Measurements from ENCODE around the gene CREB1.
A peak's percentile ranks its signal among the peaks of the same experiment; 100 is the strongest.

CREB1 gene

DNA sequence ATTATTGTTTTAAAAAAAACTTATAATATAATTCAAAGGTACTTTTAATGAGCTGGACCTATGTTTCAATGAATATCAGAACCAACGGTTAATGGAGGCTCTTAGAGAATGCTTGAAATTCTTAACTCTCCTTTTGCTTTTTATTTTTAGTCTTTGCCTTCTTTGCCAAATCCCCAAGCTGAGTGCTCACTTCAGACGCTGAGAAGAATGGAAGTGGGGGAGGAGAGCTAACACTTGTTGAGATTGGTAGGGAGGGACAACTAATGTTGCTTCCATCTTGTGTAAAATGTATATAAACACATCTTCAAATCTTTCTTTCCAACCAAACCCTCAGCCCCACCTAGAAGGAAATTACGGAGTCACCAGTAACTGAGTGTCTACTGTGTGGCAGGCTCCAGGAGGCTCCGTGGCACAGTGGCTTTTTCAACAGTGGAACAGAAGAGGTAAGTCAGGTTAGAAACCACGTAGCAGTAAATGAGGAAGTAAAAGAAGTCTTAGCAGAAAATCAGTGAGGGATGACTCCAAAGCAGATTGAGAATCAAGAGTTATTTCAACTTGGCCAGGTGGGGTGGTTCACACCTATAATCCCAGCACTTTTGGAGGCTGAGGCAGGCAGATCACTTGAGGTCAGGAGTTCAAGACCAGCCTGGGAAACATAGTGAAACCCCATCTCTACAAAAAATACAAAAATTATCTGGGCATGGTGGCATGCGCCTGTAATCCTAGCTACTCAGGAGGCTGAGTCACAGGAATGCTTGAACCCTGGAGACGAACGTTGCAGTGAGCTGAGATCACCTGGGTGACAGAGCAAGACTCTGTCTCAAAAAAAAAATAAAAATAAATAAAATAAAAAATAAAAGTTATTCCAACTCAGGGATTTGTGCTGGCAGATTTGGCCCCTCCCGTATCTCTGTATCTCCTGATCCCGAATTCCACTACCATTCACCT is 45.0 kb upstream of the CREB1 start:
- no peak for DNase-seq (ENCODE audit: low read depth)
- H3K4me3 ChIP-seq (replicated peaks; ENCODE audit: low read depth, low read length): no peak overlapping the region
- TF ChIP-seq CTCF (IDR thresholded peaks at IDR 0.05; ENCODE audit: low read length, missing control alignments): no peak

DNA sequence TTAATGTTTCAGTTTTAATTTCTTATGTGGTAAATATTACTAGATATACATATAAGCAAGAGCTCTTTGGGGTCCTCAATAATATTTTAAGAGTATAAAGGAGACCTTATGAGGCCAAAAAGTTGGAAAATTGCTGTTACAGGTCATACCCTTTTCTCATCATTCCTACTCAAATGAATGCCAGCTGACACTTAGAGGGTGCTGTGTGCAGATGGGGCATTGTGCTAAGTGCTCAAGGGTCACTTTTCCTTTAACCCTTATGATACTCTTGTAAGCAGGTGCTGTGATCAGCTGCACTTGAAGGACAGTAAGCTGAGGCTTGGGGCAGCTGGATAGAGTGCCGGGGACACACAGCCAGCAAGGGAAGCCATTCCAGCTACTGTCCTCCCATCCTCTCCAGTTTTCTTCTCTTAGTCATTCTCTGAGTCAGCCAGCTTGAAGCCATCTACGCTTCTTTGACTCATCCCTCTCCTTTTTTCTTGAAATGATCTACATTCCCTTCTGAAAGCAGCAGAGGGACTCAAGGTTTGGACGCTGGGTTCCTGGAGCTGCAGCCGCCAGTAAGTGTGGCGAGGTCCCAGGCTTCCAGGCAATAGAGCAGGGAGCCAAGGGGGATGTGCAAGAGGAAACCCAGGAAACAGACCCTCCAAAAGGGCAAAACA is 42.0 kb upstream of the CREB1 start:
- no peak overlapping the region for H3K4me3 ChIP-seq (replicated peaks; ENCODE audit: low read depth, low read length)
- DNase-seq (ENCODE audit: low read depth): peak; percentile 76
- TF ChIP-seq CTCF (IDR thresholded peaks at IDR 0.05; ENCODE audit: low read length, missing control alignments): peak; percentile 20

DNA sequence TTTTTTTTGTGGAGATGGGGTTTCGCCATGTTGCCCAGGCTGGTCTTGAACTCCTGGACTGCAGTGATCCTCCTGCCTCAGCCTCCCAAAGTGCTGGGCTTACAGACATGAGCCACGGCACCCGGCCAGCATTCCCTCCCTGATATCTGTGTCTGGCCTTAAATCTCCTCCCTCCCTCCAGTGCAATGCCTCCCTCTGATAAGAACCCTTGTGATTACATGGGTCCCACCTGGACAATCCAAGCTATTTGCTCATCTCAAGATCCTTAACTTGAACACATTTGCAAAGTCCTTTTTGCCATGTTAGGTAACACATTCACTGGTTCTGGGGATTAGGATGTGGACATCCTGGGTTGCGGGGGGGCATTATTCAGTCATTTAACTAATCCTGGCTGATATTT is 40.5 kb upstream of the CREB1 start:
- H3K4me3 ChIP-seq (replicated peaks; ENCODE audit: low read depth, low read length): no peak overlapping the region
- TF ChIP-seq CTCF (IDR thresholded peaks at IDR 0.05; ENCODE audit: low read length, missing control alignments): no peak
- DNase-seq (ENCODE audit: low read depth): no peak

GRCh38 chr2:207490441-207490840 is 39.3 kb upstream of the CREB1 start:
- TF ChIP-seq CTCF (IDR thresholded peaks at IDR 0.05; ENCODE audit: low read length, missing control alignments): no peak
- DNase-seq (ENCODE audit: low read depth): no peak
- no peak overlapping the region for H3K4me3 ChIP-seq (replicated peaks; ENCODE audit: low read depth, low read length)

GRCh38 chr2:207491086-207491485 is 38.7 kb upstream of the CREB1 start:
- H3K4me3 ChIP-seq (replicated peaks; ENCODE audit: low read depth, low read length): no peak overlapping the region
- DNase-seq (ENCODE audit: low read depth): no peak
- TF ChIP-seq CTCF (IDR thresholded peaks at IDR 0.05; ENCODE audit: low read length, missing control alignments): no peak

DNA sequence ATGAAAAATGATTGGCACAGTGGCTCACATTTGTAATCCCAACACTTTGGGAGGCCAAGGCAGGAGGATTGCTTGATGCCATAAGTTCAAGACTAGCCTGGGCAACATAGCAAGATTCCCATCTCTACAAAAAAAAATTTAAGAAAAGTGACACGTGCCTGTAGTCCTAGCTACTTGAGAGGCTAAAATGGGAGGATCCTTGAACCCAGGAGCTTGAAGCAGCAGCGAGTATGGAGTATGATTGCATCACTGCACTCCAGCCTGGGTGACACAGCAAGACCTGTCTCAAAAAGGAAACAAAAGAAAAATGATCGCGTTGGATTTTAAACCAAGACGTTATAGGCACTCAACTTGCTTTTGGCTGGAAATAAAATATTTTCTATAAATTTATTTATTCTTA is 37.8 kb upstream of the CREB1 start:
- DNase-seq (ENCODE audit: low read depth): no peak
- no peak overlapping the region for H3K4me3 ChIP-seq (replicated peaks; ENCODE audit: low read depth, low read length)
- no peak for TF ChIP-seq CTCF (IDR thresholded peaks at IDR 0.05; ENCODE audit: low read length, missing control alignments)

Measured in fibroblast of pulmonary artery (primary cell).